Kidney epithelial cell (primary cell): ENCODE results near the gene SELENOP. TPM values are rescaled to one million over a fixed set of nuclear protein-coding genes. Genes with fewer than 3 reads are reported as not detected.
"Not testable (repeated sequence)": the region's sequence is repeated elsewhere in the genome, so short reads cannot be mapped to it uniquely, and the experiment has no call there.

Experiments
- DNase-seq: peaks from one replicate; pipeline ENCODE4 v3.0.0-alpha.2; 2010; ENCODE audit warnings: low read depth
- H3K27me3 ChIP-seq: 2 replicates; pipeline ENCODE4 v1.6.0; 2011; ENCODE audit warnings: low read length; ENCODE audit not compliant: control insufficient read depth, insufficient read depth
- H3K36me3 ChIP-seq: 2 replicates; pipeline ENCODE4 v1.5.1; 2011; ENCODE audit warnings: low read length; ENCODE audit not compliant: control insufficient read depth, insufficient read depth
- H3K4me3 ChIP-seq: 2 replicates; pipeline ENCODE4 v1.5.1; 2011; ENCODE audit warnings: low read depth, mild to moderate bottlenecking, control low read depth, low read length
- total RNA-seq: library from RNA; depleted of rRNA; stranded (reverse); fragments of >200 nt; gene quantifications from 2 replicates; pipeline ENCODE4 v1.2.3, GENCODE V29; 2015
- TF ChIP-seq, protein P1 (sequence below): IDR thresholded peaks from 2 replicates; pipeline ENCODE4 v1.5.1; 2011; ENCODE audit warnings: mild to moderate bottlenecking, moderate library complexity, low read length, control low read depth, inconsistent platforms; ENCODE audit not compliant: insufficient read depth, poor library complexity, severe bottlenecking

Gene SELENOP
- total RNA-seq, 1 donor from 2014 or later = 14.1 TPM

GRCh38 chr5:42854795-42855194, 43.1 kb upstream of the SELENOP start:
- TF ChIP-seq, protein P1, sequence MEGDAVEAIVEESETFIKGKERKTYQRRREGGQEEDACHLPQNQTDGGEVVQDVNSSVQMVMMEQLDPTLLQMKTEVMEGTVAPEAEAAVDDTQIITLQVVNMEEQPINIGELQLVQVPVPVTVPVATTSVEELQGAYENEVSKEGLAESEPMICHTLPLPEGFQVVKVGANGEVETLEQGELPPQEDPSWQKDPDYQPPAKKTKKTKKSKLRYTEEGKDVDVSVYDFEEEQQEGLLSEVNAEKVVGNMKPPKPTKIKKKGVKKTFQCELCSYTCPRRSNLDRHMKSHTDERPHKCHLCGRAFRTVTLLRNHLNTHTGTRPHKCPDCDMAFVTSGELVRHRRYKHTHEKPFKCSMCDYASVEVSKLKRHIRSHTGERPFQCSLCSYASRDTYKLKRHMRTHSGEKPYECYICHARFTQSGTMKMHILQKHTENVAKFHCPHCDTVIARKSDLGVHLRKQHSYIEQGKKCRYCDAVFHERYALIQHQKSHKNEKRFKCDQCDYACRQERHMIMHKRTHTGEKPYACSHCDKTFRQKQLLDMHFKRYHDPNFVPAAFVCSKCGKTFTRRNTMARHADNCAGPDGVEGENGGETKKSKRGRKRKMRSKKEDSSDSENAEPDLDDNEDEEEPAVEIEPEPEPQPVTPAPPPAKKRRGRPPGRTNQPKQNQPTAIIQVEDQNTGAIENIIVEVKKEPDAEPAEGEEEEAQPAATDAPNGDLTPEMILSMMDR = no peak
- no peaks in the 10 kb centered on the region for H3K27me3 ChIP-seq
- no peaks in the 10 kb centered on the region for H3K36me3 ChIP-seq
- H3K4me3 ChIP-seq = no peak overlapping the region
- no peak for DNase-seq

GRCh38 chr5:42852826-42853225, 41.1 kb upstream of the SELENOP start:
- H3K27me3 ChIP-seq = no peaks in the 10 kb centered on the region
- H3K36me3 ChIP-seq = no peaks in the 10 kb centered on the region
- TF ChIP-seq, protein P1 = no peak
- no peak overlapping the region for H3K4me3 ChIP-seq
- DNase-seq = no peak

GRCh38 chr5:42851481-42851880, 39.8 kb upstream of the SELENOP start:
- no peak for DNase-seq
- TF ChIP-seq, protein P1 = no peak

GRCh38 chr5:42848545-42848944, 36.9 kb upstream of the SELENOP start:
- no peak for DNase-seq
- Histone ChIP-seq H3K27me3 (no peaks in the 10 kb centered on the region), H3K36me3 (no peaks in the 10 kb centered on the region), H3K4me3 (no peak overlapping the region)
- TF ChIP-seq, protein P1 = no peak

More at GRCh38 chr5:42851481-42851880, 39.8 kb upstream of the SELENOP start:
- no peaks in the 10 kb centered on the region for H3K36me3 ChIP-seq
- H3K27me3 ChIP-seq = no peaks in the 10 kb centered on the region
- no peak overlapping the region for H3K4me3 ChIP-seq

DNA sequence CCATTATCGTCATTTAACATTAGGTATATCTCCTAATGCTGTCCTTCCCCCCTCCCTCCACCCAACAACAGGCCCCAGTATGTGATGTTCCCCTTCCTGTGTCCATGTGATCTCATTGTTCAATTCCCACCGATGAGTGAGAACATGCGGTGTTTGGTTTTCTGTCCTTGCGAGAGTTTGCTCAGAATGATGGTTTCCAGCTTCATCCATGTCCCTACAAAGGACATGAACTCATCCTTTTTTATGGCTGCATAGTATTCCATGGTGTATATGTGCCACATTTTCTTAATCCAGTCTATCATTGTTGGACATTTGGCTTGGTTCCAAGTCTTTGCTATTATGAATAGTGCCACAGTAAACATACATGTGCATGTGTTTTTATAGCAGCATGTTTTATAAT, 32.7 kb upstream of the SELENOP start:
- H3K36me3 ChIP-seq, H3K4me3 ChIP-seq, H3K27me3 ChIP-seq, DNase-seq: not testable (repeated sequence)

- no peaks in the 10 kb centered on the region for H3K36me3 ChIP-seq
- no peak for DNase-seq
- H3K4me3 ChIP-seq = no peak overlapping the region
- H3K27me3 ChIP-seq = no peaks in the 10 kb centered on the region
- TF ChIP-seq, protein P1 = no peak
These were observed 32.1 kb upstream of the SELENOP start for GRCh38 chr5:42843675-42844292.
